ENCODE results near the gene CAMK2G.

The CAMK2G gene

DNA sequence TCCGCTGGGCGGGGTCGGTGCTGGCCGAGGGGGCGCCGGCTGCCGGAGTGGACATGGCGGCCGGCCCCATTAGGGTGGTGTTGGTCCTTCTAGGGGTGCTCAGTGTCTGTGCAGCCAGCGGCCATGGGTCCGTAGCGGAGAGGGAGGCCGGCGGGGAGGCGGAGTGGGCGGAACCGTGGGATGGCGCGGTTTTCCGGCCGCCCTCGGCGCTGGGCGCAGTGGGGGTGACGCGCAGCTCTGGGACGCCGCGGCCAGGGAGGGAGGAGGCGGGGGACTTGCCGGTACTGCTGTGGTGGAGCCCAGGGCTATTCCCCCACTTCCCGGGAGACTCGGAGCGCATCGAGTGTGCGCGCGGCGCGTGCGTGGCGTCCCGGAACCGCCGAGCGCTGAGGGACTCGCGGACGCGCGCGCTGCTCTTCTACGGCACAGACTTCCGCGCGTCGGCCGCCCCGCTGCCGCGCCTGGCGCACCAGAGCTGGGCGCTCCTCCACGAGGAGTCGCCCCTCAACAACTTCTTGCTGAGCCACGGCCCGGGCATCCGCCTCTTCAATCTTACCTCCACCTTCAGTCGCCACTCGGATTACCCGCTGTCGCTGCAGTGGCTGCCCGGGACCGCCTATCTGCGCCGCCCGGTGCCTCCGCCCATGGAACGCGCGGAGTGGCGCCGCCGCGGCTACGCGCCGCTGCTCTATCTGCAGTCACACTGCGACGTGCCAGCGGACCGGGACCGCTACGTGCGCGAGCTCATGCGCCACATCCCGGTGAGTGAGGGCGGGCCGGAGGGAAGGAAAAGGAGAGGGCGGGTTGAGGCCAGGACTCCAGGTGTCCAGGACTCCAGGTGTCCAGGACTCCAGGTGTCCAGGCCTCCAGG lies 101.8 kb downstream of the CAMK2G start:
- TF ChIP-seq, protein P1, sequence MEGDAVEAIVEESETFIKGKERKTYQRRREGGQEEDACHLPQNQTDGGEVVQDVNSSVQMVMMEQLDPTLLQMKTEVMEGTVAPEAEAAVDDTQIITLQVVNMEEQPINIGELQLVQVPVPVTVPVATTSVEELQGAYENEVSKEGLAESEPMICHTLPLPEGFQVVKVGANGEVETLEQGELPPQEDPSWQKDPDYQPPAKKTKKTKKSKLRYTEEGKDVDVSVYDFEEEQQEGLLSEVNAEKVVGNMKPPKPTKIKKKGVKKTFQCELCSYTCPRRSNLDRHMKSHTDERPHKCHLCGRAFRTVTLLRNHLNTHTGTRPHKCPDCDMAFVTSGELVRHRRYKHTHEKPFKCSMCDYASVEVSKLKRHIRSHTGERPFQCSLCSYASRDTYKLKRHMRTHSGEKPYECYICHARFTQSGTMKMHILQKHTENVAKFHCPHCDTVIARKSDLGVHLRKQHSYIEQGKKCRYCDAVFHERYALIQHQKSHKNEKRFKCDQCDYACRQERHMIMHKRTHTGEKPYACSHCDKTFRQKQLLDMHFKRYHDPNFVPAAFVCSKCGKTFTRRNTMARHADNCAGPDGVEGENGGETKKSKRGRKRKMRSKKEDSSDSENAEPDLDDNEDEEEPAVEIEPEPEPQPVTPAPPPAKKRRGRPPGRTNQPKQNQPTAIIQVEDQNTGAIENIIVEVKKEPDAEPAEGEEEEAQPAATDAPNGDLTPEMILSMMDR (conservative IDR thresholded peaks at IDR 0.05) = no peak
- peak overlapping the region; percentile 94 for H3K27ac ChIP-seq

DNA sequence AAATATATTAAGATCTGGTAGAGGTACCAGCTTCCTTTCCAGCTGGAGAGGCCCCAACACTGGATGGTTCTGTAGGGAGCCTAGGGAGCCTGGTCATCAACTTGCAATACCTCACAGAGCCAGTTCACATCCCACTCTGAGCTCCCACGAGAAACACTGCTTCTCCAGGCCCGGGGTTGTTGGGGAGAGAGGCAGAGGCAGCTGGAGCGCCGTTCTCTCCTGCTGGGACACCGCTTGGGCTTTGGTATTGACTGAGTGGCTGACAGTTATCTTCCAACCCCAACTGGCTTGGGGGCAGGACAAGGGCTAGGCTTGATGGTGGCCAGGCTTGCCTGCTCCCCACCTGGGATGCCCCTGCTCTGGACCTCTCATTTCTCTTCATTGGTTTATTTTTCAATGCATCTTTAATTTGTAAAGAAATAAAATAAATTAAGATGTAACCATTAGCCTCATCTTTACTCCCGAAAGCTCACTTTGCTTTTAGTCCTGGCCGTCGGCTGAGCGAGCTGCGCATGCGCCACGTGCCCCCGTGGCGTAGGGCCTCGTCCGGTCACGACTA lies 102.6 kb downstream of the CAMK2G start:
- TF ChIP-seq, protein P1 (conservative IDR thresholded peaks at IDR 0.05) = no peak
- H3K27ac ChIP-seq = peak overlapping the region; percentile 94

DNA sequence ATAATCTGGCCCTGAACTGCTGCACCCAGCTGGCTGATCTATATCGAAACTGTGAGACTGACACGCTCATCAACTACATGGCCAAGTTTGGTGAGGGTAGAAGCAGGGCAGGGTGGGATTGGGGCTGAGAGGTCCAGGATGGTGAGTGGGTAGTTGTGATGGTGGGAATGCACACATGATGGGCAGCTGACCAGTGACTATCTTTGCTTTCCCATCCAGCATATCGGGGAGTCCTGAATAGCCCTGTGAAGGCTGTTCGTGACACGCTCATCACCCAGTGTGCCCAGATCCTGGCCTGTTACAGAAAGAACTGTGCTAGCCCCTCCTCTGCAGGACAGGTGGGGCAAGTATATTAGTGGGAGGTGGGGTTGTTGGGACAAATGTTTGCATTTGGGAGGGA lies 105.0 kb downstream of the CAMK2G start:
- no peak overlapping the region for H3K27ac ChIP-seq
- TF ChIP-seq, protein P1 (conservative IDR thresholded peaks at IDR 0.05) = no peak

DNA sequence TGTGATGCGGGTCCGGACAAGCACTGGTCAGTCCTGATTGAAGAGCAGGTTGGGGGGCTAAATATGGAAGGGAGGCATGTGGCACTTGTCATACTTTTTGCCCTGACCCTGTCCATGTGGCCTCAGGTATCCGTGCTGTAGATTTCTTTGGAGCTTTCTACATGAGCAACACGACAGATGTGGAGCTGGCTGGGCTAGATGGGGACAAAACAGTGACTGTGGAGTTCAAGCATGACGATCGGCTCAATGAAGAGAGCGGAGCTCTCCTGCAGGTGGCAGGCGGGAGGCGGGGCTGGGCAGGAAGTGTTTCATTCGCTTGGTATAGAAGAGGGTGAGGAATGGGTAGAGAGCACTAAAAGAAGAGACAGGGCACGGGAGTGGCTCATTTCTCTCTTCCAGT lies 105.5 kb downstream of the CAMK2G start:
- TF ChIP-seq, protein P1 (conservative IDR thresholded peaks at IDR 0.05) = no peak
- no peak overlapping the region for H3K27ac ChIP-seq

DNA sequence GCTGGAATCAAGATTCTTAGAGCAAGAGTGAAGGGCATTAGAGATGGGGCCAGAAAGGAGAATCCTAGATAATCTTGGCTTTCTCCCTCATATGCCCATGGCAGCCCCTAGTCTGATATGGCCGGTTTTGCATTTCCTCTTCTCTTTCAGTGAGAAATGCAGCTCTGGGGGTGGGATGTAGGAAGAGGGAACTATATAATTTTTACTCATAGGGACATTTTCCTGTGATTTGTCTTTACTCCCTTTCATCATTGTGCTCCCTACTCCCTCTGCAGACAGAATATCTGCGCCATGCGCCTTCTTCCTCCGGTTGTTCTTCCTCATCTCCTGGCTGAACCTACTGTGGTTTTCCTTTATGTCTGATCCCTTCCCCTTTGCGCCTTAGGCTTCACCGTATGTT lies 109.3 kb downstream of the CAMK2G start:
- no peak overlapping the region for H3K27ac ChIP-seq

DNA sequence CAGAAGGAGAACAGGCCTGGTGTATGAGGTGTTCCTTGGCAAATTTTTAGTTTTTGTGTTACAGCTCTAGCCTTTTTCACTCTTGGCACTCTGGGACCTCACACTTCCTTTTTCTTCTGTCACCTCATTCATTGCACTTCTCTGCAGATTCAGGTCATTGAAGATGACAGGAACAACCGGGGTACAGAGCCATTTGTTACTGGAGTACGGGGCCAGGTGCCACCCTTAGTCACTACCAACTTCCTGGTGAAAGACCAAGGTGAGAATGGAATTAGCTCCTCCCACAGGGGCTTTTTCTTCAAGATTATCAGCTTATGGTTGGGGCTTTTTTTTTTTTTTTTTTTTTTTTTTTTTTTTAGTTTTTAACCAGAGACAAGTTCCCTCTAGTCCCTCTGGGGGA lies 111.0 kb downstream of the CAMK2G start:
- no peak overlapping the region for H3K27ac ChIP-seq
- TF ChIP-seq, protein P1 (conservative IDR thresholded peaks at IDR 0.05) = no peak

More for the DNA sequence above, 109.3 kb downstream of the CAMK2G start:
- TF ChIP-seq, protein P1 (conservative IDR thresholded peaks at IDR 0.05) = no peak

DNA sequence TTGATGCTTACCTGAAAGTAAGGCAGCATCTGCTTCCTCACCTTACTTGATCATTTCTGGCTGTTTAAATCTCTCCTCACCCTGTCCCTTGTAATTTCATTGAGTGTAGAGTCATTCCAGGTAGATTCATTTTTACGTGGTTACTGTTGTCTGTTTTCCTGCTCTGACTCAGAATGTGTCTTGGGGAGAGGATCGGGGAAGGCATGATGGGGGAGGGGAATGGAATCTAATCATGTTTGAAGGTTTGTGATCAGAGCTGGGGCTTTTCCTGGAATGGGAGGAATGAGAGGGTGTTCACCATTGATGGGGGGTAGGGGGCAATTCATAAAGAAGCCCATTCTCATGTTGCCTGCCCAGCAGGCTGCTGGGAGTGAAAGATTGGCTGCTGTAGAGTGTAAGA lies 111.4 kb downstream of the CAMK2G start:
- TF ChIP-seq, protein P1 (conservative IDR thresholded peaks at IDR 0.05) = no peak
- H3K27ac ChIP-seq = no peak overlapping the region
